Amniotic stem cell (primary cell): Measurements from ENCODE around the gene HES2.
"Not testable (repeated sequence)": the region's sequence is repeated elsewhere in the genome, so short reads cannot be mapped to it uniquely, and the experiment has no call there.

ENCODE experiments used
- DNase-seq: peaks from one replicate; lab custom pipeline; 2025; lab: John Stamatoyannopoulos, UW

Gene HES2

GRCh38 chr1:6389971-6390370, 29.7 kb downstream of the HES2 start:
- no peak for DNase-seq

GRCh38 chr1:6386371-6386949, 33.3 kb downstream of the HES2 start:
- DNase-seq = no peak

GRCh38 chr1:6385488-6386191, 34.1 kb downstream of the HES2 start:
- DNase-seq = no peak

GRCh38 chr1:6384962-6385361, 34.8 kb downstream of the HES2 start:
- DNase-seq = no peak

- no peak for DNase-seq
Observed at GRCh38 chr1:6384135-6384534, 35.6 kb downstream of the HES2 start.

GRCh38 chr1:6380037-6380436, 39.7 kb downstream of the HES2 start:
- no peak for DNase-seq

GRCh38 chr1:6378096-6378746, 41.5 kb downstream of the HES2 start:
- no peak for DNase-seq

- DNase-seq = no peak
Observed at GRCh38 chr1:6373961-6374720, 45.6 kb downstream of the HES2 start.

GRCh38 chr1:6372236-6372635, 47.5 kb downstream of the HES2 start:
- not testable (repeated sequence) for DNase-seq

- DNase-seq = no peak
Observed at GRCh38 chr1:6370006-6370405, 49.7 kb downstream of the HES2 start.

GRCh38 chr1:6367381-6368012, 52.2 kb downstream of the HES2 start:
- no peak for DNase-seq

- DNase-seq = no peak
Observed at GRCh38 chr1:6365047-6365446, 54.7 kb downstream of the HES2 start.

GRCh38 chr1:6363085-6363884, 56.4 kb downstream of the HES2 start:
- not testable (repeated sequence) for DNase-seq
